Measurements from ENCODE around the gene MUC5B. TPM values are rescaled to one million over a fixed set of nuclear protein-coding genes. Genes with fewer than 3 reads are reported as not detected.

MUC5B gene
- total RNA-seq, 4 donors from 2014 or later: not detected

DNA sequence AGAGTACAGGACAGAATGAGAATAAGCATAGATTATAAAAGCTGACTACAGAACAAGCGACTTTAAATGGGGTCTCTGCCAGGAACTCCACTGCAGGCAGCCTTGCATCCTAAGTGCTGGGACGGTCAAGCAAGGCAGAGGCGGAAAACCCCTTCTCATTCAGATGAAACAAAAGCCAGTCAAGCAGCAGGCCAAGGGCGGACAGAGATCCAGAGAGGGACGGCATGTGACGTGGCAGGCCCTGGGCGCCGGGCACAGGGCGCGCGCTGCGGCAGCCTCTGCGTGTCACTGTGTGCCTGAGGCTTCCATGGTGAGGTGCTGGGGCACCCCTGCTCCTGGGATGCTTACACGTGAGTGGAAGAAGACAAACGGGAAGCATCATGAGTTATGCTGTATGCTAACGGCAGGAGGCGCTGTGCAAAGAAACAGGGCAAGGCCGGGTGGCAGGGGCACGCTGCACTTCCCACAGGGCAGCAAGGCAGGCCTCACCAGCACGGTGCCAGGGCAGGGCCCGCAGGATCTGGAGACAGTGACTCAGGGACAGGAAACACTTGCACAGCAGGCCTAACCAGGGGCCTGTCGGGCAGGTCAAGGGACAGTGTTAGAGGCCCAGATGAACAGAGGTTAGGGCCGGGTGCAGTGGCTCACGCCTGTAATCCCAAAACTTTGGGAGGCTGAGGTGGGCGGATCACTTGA is 80.4 kb downstream of the MUC5B start:
- Histone ChIP-seq H3K27me3 (no peaks in the 10 kb centered on the region), H3K36me3 (no peaks in the 10 kb centered on the region), H3K27ac (peak overlapping the region; percentile 12 to 58 (median 56)), H3K4me1 (peaks cover 50 to 73% of the 10 kb centered on the region in 2 donors), H3K9me3 (no peaks in the 10 kb centered on the region), H3K4me3 (replicated peaks in 1 of 3) (no peak overlapping the region)
- WGBS, 2 donors: 76 to 79% methylated on average over 25 of the region's 25 CpGs
- peak in 1 of 2 donors; percentile 45 for DNase-seq
- intact Hi-C loops (cut with DNase I): loop anchor here (5.0 kb wide), 1 partner anchor 41 kb away; no protein-coding TSS in a partner anchor
- no peak for TF ChIP-seq POLR2A (IDR thresholded peaks at IDR 0.05)
- TF ChIP-seq, protein P1, sequence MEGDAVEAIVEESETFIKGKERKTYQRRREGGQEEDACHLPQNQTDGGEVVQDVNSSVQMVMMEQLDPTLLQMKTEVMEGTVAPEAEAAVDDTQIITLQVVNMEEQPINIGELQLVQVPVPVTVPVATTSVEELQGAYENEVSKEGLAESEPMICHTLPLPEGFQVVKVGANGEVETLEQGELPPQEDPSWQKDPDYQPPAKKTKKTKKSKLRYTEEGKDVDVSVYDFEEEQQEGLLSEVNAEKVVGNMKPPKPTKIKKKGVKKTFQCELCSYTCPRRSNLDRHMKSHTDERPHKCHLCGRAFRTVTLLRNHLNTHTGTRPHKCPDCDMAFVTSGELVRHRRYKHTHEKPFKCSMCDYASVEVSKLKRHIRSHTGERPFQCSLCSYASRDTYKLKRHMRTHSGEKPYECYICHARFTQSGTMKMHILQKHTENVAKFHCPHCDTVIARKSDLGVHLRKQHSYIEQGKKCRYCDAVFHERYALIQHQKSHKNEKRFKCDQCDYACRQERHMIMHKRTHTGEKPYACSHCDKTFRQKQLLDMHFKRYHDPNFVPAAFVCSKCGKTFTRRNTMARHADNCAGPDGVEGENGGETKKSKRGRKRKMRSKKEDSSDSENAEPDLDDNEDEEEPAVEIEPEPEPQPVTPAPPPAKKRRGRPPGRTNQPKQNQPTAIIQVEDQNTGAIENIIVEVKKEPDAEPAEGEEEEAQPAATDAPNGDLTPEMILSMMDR (IDR thresholded peaks at IDR 0.05): peak in 1 of 6 experiments; percentile 11

- no peak overlapping the region for H3K4me3 ChIP-seq (replicated peaks in 1 of 3)
- peak overlapping the region in 1 of 3 donors; percentile 48 for H3K27ac ChIP-seq
- DNase-seq: peak; percentile 79 to 81
- intact Hi-C loops (cut with DNase I): loop anchor here (5.0 kb wide), 1 partner anchor 42 kb away; no protein-coding TSS in a partner anchor
- H3K4me1 ChIP-seq: peaks cover 51 to 72% of the 10 kb centered on the region in 2 donors
- no peaks in the 10 kb centered on the region for H3K36me3 ChIP-seq
- WGBS, 2 donors: 34 to 46% methylated on average over 10 of the region's 10 CpGs
- TF ChIP-seq, protein P1 (IDR thresholded peaks at IDR 0.05): no peak
- TF ChIP-seq POLR2A (IDR thresholded peaks at IDR 0.05): no peak
- no peaks in the 10 kb centered on the region for H3K27me3 ChIP-seq
- H3K9me3 ChIP-seq: no peaks in the 10 kb centered on the region
Observed at GRCh38 chr11:1303973-1304372, 81.1 kb downstream of the MUC5B start.

GRCh38 chr11:1304380-1304779 is 81.5 kb downstream of the MUC5B start:
- intact Hi-C loops (cut with DNase I): loop anchor here (5.0 kb wide), 1 partner anchor 42 kb away; no protein-coding TSS in a partner anchor
- no peak for TF ChIP-seq POLR2A (IDR thresholded peaks at IDR 0.05)
- TF ChIP-seq, protein P1 (IDR thresholded peaks at IDR 0.05): no peak
- peaks cover 50 to 71% of the 10 kb centered on the region in 2 donors for H3K4me1 ChIP-seq
- no peaks in the 10 kb centered on the region for H3K9me3 ChIP-seq
- no peak for DNase-seq
- WGBS, 2 donors: 88 to 91% methylated on average over 14 of the region's 14 CpGs
- H3K27me3 ChIP-seq: no peaks in the 10 kb centered on the region
- peak overlapping the region in 1 of 3 donors; percentile 48 for H3K27ac ChIP-seq
- H3K36me3 ChIP-seq: no peaks in the 10 kb centered on the region
- no peak overlapping the region for H3K4me3 ChIP-seq (replicated peaks in 1 of 3)

GRCh38 chr11:1305063-1305495 is 82.2 kb downstream of the MUC5B start:
- TF ChIP-seq, protein P1 (IDR thresholded peaks at IDR 0.05): no peak
- no peak for TF ChIP-seq POLR2A (IDR thresholded peaks at IDR 0.05)
- WGBS, 2 donors: 84 to 88% methylated on average over 13 of the region's 13 CpGs
- Histone ChIP-seq H3K4me1 (peaks cover 44 to 66% of the 10 kb centered on the region in 2 donors), H3K27me3 (no peaks in the 10 kb centered on the region), H3K9me3 (no peaks in the 10 kb centered on the region), H3K36me3 (no peaks in the 10 kb centered on the region), H3K4me3 (replicated peaks in 1 of 3) (no peak overlapping the region), H3K27ac (no peak overlapping the region)
- intact Hi-C loops (cut with DNase I): loop anchor here (5.0 kb wide), 1 partner anchor 82 kb away; the partner anchor contains the start of gene BRSK2
- no peak for DNase-seq

DNA sequence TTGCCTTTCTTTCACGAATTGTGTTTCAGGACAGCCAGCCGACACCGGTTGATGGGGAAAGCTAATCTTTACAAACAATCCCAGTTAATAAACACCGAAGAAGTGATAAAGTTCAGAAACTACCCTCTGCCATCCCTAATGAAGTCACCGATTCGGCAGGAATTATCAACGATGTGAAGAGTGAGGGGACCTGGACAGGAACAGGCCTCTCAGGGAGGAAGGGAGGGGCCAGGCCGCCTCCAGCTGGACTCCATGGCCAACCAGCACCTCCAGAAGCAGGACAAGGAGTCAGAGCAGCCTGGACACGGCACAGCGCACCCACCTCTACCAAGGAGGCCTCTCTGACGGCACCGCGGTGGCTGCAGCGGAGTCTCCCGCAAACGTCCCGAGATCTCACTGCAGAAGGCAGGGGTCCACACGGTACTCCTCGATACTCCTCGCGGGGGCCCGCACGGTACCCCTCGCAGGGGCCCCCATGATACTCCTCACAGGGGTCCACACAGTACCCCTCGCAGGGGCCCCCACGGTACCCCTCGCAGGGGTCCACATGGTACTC is 82.7 kb downstream of the MUC5B start:
- Histone ChIP-seq H3K4me3 (replicated peaks in 1 of 3) (no peak overlapping the region), H3K27ac (no peak overlapping the region), H3K9me3 (no peaks in the 10 kb centered on the region), H3K4me1 (peaks cover 46 to 68% of the 10 kb centered on the region in 2 donors), H3K36me3 (no peaks in the 10 kb centered on the region), H3K27me3 (no peaks in the 10 kb centered on the region)
- WGBS, 2 donors: 87 to 89% methylated on average over 26 to 27 of the region's 27 CpGs
- DNase-seq: no peak
- TF ChIP-seq POLR2A (IDR thresholded peaks at IDR 0.05): no peak
- TF ChIP-seq, protein P1 (IDR thresholded peaks at IDR 0.05): no peak
- intact Hi-C loops (cut with DNase I): loop anchor here (5.0 kb wide), 1 partner anchor 82 kb away; the partner anchor contains the start of gene BRSK2
